HK-2 (cell line): ENCODE results near the gene KLF15.

Source experiments
- DNase-seq: peaks from one replicate; pipeline ENCODE4 v3.0.0-alpha.2; 2018; ENCODE audit not compliant: unreplicated experiment

Gene KLF15

GRCh38 chr3:126389112-126389793 lies 32.0 kb upstream of the KLF15 start:
- DNase-seq, result peak; percentile 73

DNA sequence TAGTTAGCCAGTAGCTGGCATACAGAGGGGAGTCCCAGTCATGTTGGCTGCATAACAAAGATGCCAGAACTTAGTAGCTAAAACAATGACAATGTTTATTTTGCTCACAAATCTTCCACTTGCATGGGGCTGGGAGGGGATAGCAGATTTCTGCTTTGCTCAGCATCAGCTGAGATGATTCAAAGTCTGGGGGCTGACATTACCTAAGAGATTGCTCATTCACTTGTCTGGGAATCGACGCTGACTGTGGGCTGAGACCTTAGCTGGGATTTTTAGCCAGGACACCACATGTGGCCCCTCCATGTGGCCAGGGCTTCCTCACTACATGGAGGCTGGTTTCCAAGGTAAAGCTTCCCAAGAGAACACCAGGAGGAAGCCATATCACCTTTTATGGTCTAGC lies 24.8 kb upstream of the KLF15 start:
- DNase-seq, result no peak

DNA sequence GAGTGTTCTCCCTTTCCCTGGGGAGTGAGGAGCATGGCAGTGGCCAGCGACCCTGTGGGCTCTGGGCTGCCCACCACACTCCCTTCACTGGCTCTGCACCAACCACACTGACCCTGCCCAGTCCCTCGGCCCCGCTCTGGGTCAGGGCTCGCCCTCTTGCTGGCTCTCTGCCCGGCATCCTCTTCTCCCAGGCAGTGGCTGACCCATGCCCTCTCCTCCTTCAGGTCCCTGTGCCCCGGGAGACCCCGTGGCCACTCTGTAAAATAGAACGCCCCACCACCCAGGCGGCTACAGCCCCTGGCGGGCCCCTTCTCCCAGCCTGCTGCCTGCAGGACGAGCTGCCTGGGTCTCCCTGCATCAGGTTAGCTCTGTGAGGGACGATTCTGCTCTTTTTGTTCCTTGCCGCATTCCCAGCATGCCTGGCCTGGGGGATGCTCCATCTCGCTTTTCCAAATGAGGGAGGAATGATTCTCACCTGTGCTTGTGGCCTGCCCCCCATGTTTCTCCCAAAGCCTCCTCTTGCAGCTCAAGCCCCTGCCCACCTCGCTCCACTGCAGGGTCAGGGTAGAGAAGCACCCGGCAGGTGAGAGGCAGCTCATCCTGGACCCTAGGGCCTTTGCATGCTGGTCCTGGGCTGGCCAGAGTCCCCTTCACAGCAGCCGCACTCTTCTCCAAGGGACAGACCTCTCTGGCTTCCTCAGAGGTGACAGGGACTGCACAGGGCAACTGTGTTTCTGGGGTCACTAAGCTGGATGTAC lies 23.0 kb upstream of the KLF15 start:
- no peak for DNase-seq

- no peak for DNase-seq
Measured at GRCh38 chr3:126378341-126378751, 21.1 kb upstream of the KLF15 start.

DNA sequence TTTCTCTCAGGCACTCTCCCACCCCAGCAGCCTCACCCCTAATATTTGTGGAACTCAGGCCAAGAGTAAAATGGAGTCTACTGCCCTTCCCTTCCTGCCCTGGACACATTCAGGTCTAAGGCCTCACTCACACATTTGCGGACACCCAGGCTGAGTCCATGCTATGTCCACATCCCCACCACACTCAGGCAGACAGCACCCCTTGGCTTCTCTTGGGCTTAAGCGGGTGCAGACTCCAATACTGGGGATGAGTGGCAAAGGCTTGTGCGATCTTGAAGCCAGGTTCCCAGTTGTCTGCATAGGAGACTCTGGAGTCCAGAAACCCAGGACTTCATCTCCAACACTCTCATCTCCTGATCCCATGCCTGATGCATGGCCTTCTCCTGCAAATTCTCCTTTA lies 20.0 kb upstream of the KLF15 start:
- no peak for DNase-seq

- DNase-seq, result no peak
Measured at GRCh38 chr3:126376444-126376843, 19.2 kb upstream of the KLF15 start.

GRCh38 chr3:126375835-126376331 lies 18.7 kb upstream of the KLF15 start:
- DNase-seq, result no peak

GRCh38 chr3:126373682-126374601 lies 16.7 kb upstream of the KLF15 start:
- no peak for DNase-seq

DNA sequence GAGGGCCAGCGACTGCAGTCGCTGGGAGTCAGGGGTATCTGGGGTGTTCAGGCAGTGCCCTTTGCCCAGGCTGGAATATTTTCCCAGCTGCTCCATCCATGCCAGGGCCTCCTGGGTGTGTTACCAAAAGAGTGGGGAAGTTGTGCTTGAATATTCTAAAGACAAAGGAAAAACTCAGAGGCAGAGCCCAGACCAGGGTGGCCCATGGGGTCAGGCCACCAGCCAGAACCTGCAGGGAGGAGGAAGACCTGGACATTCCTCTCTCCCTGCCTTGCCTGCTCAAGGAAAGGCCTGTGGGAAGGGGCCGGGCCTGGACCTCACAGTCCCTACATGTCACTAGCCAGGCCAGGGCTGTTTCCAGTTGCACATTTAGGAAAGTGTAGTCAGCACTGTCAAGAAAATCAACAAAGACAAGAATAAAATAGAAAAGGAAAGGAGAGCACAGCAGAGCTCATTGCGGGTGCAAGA lies 16.0 kb upstream of the KLF15 start:
- DNase-seq, result no peak

GRCh38 chr3:126372413-126373145 lies 15.4 kb upstream of the KLF15 start:
- no peak for DNase-seq

- no peak for DNase-seq
Measured at GRCh38 chr3:126371096-126371705, 14.0 kb upstream of the KLF15 start.

- no peak for DNase-seq
Measured at GRCh38 chr3:126370606-126371005, 13.4 kb upstream of the KLF15 start.

DNA sequence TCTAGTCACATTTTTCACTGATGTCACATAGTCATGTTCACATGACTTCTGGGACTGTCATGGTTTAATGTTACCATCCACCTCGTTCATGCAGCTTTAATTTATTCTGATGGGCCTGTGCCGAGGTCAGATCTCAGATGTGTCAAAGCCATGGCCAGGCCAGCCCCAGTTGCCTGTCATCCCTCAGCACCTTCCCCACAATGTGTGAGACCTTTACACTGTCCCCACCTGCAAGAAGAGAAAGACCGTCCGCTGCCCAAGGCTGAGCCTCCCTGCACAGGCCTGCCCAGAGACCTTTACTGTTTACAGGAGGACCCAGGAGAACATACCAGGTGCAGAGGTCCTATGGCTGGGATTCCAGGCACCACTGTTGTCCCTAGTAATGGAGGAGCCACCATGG lies 12.8 kb upstream of the KLF15 start:
- no peak for DNase-seq

GRCh38 chr3:126369490-126369889 lies 12.3 kb upstream of the KLF15 start:
- DNase-seq, result no peak

GRCh38 chr3:126367316-126367805 lies 10.2 kb upstream of the KLF15 start:
- peak; percentile 30 for DNase-seq

DNA sequence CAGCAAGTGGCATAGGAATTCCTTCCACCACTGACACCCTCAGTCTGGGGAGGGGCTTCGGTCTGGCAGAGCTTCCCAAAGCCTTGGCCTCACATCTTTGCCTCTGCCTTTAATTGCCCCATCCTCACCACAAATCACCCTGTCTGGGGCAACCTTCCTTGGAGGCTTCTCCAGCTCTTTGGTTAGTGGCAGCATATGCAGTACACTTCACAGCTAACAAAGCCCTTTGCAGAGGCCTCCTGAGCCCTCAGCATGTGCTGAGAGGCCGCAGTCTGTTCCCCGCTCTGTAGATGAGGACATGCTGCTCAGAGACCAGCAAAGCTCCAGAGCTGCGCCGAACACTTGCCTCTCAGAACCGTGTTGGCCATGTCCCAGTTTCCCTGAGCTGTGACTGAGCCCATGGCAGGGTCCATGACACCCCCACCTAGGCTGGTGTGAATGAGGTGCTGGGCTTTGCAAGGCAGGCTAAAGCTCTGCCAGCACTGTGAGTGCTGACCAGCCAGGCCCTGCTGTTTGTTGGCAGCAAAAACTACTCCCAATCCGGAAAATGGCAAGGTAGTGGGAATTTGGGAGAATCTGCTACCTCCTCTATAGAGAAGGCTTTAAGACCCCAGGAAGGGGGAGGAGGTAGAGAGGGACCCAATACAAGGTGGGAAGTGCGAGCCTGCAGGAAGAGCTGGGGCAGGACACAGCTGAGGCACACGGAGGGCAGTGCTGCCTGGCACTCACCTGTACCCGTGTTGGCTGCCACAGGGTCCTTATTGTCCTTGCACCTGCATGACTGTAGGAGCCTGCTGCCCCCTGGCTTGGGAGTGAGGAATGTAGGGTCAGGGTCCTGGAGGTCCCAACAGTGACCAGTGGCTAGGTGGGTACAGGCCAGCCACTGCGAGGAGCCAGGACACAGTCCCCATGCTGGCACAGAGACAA lies 8.4 kb upstream of the KLF15 start:
- no peak for DNase-seq

DNA sequence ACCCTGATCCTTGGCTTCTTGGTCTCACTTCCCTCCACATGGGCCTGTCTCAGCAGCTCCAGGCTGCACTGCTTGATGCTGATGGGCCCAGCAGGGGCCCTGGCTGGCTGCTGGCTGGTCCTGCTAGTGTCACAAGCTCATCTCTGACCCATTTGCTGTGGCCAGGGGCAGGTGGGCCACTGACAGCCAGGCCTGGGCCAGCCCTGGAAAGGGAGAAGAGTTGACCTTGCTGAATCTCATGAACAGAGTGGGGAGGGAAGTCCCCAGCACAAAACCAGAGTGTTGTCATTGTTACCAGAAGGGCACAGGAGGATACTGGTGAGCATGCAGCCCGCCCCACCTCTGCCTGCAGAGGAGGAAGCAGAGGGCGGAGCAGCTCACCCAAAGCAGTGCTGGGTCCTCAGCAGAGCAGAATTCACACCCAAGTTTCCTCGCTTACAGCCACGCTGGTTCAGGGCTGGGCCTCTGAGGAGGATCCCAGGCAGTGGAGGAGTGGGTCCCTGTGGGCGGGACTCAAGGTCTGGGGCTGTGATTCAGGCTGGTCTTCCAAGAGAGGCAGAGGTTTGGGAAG lies 7.6 kb upstream of the KLF15 start:
- no peak for DNase-seq

DNA sequence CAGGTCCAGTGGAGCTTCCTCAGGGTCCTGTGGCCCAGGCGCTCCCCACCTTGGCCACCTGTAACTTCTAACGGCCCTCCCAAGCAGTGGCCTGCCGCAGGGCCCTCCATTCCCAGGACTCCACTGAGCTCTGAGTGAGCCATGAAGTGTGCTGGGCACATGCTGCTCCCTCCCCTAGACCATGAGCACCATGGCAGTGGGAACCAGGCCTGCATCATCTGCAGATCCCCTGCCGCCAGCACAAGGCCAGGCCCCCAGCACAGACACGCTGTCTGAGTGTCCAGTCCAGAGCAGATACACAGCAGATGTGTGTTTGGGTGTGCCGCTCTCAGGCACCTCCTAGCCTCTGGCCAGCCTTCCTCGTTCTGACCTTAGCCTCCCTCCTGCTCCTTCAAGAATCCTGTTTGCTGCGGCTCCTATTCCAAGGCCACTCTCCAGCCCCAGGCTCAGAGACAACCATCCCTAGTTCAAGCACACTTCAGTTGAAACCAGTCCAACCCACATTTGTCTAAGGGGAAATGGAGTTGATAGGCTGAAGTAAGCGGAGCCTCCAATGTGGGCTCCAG lies 7.0 kb upstream of the KLF15 start:
- no peak for DNase-seq

GRCh38 chr3:126361211-126361610 lies 4.0 kb upstream of the KLF15 start:
- DNase-seq, result no peak
